H1 (cell line): ENCODE data around the gene OSBPL3.

Experiments used
- BACH1 ChIP-seq: IDR thresholded peaks from 2 replicates; pipeline ENCODE4 v1.6.1; 2012; ENCODE audit warnings: low read length, improper control_type of control experiment
- CREB1 ChIP-seq: IDR thresholded peaks from 2 replicates; pipeline ENCODE4 v1.6.1; 2012; ENCODE audit warnings: inconsistent platforms
- CTCF ChIP-seq, 3 experiments: IDR thresholded peaks; 1 replicate in 2 of 3; 2 replicates in 1 of 3; pipeline versions ENCODE4 v1.5.1 to v1.6.1; 2011; ENCODE audit warnings: low read length in 3 of 3, mild to moderate bottlenecking in 3 of 3, inconsistent platforms in 2 of 3, low read depth in 1 of 3, moderate library complexity in 1 of 3; ENCODE audit not compliant: insufficient read depth in 1 of 3; ENCODE audit errors: control extremely low read depth in 1 of 3
- JUN ChIP-seq: IDR thresholded peaks from 2 replicates; pipeline ENCODE4 v1.6.1; 2011; ENCODE audit warnings: low read depth, mild to moderate bottlenecking, improper control_type of control experiment, low read length
- POLR2A ChIP-seq, 2 experiments: IDR thresholded peaks; 1 replicate in 1 of 2; 2 replicates in 1 of 2; pipeline ENCODE4 v1.6.1; 2011; ENCODE audit warnings: low read depth in 2 of 2, low read length in 2 of 2, mild to moderate bottlenecking in 2 of 2; ENCODE audit errors: control extremely low read depth in 1 of 2
- POLR2AphosphoS5 ChIP-seq: IDR thresholded peaks from 2 replicates; pipeline ENCODE4 v1.6.1; 2011; ENCODE audit warnings: low read depth, low read length
- TAF1 ChIP-seq: IDR thresholded peaks from 2 replicates; pipeline ENCODE4 v1.6.1; 2011; ENCODE audit warnings: mild to moderate bottlenecking, low read depth, low read length
- USF2 ChIP-seq: IDR thresholded peaks from 2 replicates; pipeline ENCODE4 v1.6.1; 2011; ENCODE audit warnings: low read length, improper control_type of control experiment

GRCh38 chr7:24757353-24758275 lies 222.4 kb downstream of the OSBPL3 start, which contains the start of gene GSDME:
- TF ChIP-seq TAF1: no peak
- no peak for TF ChIP-seq USF2
- no peak for TF ChIP-seq POLR2A (IDR thresholded peaks at IDR 0.05; ENCODE audit: control extremely low read depth in 1 of 2, low read depth in 2 of 2, low read length in 2 of 2)
- no peak for TF ChIP-seq BACH1
- TF ChIP-seq POLR2AphosphoS5: no peak
- TF ChIP-seq CTCF (IDR thresholded peaks at IDR 0.05; ENCODE audit: control extremely low read depth in 1 of 3, insufficient read depth in 1 of 3, low read depth in 1 of 3, low read length in 3 of 3): no peak
- no peak for TF ChIP-seq CREB1
- TF ChIP-seq JUN: no peak
